HG03354 (cell line): ENCODE results near the gene MGAT4A.

Experiments used
- ATAC-seq: cut with Tn5 transposase; IDR thresholded peaks from one replicate; pipeline ENCODE4 v1.9.1; 2021; ENCODE audit warnings: mild to moderate bottlenecking; ENCODE audit not compliant: unreplicated experiment, poor library complexity, severe bottlenecking

The MGAT4A gene

GRCh38 chr2:98583816-98584618, 146.9 kb downstream of the MGAT4A start:
- ATAC-seq = no peak

- ATAC-seq = no peak
Observed at GRCh38 chr2:98583276-98583675, 147.7 kb downstream of the MGAT4A start.

DNA sequence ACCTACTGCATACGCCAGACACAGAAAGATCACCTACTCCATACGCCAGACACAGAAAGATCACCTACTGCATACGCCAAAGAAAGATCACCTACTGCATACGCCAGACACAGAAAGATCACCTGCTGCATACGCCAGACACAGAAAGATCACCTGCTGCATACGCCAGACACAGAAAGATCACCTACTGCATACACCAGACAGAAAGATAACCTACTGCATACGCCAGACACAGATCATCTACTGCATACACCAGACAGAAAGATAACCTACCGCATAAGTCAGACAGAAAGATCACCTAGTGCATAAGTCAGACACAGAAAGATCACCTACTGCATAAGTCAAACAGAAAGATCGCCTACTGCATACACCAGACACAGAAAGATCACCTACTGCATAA, 148.4 kb downstream of the MGAT4A start:
- ATAC-seq = no peak

DNA sequence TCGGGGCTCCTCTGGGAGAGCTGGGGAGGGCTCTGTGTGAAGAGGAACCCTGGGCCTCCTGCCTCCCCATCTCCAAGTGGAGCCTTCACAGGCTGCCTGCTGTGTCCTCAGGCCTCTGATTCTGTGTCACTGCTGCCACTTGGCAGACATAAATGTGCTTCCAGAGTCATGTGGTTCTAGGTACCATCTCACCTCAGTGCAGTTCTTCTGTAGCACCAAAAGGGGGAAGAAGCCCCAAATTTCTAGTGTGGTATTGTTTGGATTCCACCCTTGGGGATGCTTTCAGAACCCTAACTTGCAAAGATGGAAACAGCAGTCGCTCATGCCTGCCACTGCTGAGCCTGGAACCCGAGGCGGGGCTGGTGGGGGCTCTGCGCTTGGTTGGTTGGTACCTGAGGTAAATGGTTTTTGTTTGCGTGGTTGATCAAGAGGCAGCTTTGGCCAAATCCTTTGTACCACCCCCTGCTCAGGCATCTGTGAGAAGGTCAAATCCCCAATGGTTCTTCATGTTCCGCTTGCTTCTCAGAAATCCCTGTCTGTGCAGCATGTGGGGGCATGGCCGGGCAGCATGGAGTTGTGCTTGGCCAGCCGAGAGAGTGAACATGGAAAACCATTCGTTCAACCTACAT, 150.2 kb downstream of the MGAT4A start:
- ATAC-seq = no peak

GRCh38 chr2:98579926-98580325, 151.0 kb downstream of the MGAT4A start:
- ATAC-seq = no peak

GRCh38 chr2:98578231-98578630, 152.7 kb downstream of the MGAT4A start:
- no peak for ATAC-seq

DNA sequence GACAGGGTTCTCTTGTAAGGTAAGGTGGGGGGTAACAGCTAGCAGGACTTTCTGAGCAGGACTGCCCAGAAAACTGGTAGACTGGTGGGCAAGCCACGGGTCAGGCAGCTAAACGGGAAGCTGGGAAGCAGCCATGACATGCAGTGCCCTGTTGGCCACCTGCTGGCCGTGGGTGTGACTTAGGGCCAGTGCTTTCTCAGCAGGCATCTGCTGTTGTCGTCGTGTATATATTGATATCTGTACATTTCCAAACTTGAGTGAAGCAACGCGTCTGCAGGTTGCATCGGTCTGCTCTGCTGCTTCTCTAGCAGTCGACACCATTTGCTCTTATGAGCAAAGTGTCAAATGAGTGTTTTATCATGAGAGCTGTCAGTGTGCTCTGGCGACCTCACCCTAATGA, 153.6 kb downstream of the MGAT4A start:
- ATAC-seq = no peak

DNA sequence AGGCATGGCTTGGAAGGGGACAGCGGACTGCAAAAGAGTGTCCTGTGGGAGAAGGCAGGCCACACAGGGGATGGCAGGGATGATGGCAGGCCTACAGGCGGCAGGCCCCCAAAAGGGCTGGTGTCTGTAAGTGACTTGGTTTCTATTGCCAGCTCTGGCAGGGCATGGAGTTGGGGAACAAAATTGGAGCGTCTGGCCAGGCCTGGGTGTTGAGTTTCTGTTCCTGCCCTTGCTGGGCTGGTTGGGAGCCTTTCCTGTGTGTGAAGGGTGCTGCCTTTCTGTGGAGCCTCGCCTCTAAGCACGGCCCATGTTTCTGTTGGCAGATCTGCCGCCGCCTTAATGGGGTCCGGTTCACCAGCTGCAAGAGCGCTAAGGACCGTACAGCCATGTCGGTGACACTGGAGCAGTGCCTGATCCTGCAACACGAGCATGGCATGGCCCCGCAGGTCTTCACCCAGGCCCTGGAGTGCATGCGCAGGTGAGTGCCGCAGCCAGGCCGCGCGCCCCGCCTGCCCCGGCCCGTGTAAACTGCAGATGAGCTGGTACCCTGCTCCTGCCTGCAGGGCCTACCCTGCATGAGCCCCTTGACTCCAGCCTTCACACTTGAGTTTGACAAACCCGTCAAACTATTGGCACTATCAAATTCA, 154.1 kb downstream of the MGAT4A start:
- ATAC-seq = no peak

DNA sequence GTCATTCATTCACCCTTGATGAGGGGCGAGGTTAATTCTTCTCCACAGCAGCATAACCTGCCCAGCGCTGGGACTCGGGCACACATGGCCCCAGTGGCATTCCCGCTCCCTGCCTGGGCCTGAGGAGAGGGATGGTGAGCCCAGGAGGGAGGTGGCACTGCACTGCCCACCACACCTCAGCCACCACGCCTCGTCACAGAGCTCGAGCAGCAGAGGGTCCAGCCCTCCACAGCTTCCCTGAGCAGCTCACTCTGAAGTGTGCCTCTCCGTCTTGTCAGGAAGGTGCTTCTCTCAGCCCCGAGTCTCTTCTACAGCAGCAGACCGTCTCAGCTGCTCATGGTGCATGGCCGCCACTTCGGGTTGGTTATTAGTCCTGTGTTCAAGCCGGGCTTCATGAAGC, 157.5 kb downstream of the MGAT4A start:
- ATAC-seq = no peak

GRCh38 chr2:98572676-98573075, 158.3 kb downstream of the MGAT4A start:
- ATAC-seq = no peak

DNA sequence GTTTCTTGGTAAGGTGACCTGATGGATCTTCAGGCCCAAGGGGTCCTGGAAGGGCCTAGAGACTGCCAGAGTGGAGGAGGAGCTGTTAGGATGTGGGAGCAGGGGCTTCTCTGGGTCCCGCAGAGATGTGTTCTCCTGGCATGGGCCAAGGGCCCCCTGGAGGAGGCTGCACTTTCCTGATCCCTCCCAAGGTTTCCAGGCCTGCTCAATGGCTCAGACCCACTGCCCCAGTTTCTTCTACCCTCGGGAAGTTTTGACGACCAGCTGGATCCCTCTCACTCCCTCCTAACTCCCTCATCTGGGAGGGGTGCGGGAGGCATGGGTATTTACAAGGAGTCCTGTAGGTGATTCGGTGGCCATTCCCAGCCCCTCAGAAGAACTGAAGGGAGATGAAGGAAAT, 158.7 kb downstream of the MGAT4A start:
- no peak for ATAC-seq

DNA sequence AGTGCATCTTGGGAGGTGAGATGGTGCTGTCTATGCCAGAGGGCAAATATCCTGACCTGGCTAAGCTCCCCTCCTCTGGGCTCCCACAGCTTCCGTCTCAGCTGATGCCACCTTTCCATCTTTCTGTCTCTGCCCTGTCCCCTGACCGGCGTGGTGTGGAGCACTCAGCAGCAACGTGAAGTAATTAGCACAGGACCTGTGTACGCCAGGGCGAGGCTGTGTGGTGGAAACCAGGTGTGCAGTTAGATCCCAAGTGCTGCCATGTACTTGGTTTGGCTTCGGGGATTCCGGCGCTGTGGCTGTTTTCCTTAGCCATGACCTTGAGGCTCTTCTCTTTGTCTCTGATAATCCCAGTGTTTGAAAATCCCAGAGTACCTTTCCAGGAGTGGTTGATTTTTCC, 159.1 kb downstream of the MGAT4A start:
- ATAC-seq = no peak

GRCh38 chr2:98571121-98571701, 159.7 kb downstream of the MGAT4A start:
- no peak for ATAC-seq

DNA sequence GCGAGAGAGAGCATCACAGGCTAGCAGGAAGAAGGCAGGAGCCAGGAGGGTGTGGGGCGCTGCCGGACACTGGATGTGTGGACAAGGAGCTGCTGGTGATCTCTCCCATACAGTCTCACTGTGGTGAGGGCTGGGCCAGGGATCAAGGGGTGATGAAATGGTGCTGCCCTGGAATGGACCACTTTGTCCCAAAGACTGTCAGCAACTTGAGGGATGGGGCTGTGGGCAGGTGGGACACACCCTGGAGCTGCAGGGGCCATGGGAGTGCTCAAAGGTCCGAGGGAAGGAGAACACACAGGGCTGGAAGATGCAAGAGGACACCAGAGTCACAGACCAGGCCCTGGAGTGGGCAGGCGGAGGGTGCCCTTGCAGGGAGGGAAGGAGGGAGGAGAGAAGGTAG, 160.6 kb downstream of the MGAT4A start:
- ATAC-seq = no peak

DNA sequence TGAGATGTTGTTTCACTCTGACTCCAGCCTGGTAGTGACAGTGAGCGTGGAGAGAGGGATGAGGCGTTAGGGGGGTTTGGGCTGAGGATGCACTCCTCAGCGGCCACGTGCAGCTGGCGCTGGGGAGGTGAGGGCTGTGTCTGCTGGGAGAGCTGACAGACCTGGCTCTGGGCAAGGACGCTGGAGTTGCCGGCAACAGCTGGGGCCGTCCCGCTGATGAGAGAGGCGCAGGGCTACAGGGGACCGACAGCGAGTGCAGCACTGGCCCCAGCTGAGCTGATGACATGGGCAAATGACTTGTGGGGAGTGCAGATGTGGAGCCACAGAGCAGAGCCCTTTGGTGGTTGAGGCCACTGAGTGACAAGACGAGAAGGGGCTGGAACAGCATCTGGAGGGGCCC, 161.0 kb downstream of the MGAT4A start:
- no peak for ATAC-seq

- ATAC-seq = peak; percentile 60
Observed at GRCh38 chr2:98569197-98569793, 161.6 kb downstream of the MGAT4A start.
